A549 treated with AZD9567 at 1 μM for 4 hours (cell line): ENCODE results near the gene SUPT6H. TPM values are rescaled to one million over a fixed set of nuclear protein-coding genes. Genes with fewer than 3 reads are reported as not detected.

Source experiments
- total RNA-seq: library from RNA; stranded (reverse); fragments of 200-300 nt; extraction: Qiagen RNA extraction; gene quantifications from 5 replicates; pipeline ENCODE4 v1.2.3, GENCODE V29; 2022; ENCODE audit not compliant: insufficient read depth

The SUPT6H gene
- total RNA-seq = 66.6 to 77.0 TPM (median 73.8 TPM) in 5 replicates

DNA sequence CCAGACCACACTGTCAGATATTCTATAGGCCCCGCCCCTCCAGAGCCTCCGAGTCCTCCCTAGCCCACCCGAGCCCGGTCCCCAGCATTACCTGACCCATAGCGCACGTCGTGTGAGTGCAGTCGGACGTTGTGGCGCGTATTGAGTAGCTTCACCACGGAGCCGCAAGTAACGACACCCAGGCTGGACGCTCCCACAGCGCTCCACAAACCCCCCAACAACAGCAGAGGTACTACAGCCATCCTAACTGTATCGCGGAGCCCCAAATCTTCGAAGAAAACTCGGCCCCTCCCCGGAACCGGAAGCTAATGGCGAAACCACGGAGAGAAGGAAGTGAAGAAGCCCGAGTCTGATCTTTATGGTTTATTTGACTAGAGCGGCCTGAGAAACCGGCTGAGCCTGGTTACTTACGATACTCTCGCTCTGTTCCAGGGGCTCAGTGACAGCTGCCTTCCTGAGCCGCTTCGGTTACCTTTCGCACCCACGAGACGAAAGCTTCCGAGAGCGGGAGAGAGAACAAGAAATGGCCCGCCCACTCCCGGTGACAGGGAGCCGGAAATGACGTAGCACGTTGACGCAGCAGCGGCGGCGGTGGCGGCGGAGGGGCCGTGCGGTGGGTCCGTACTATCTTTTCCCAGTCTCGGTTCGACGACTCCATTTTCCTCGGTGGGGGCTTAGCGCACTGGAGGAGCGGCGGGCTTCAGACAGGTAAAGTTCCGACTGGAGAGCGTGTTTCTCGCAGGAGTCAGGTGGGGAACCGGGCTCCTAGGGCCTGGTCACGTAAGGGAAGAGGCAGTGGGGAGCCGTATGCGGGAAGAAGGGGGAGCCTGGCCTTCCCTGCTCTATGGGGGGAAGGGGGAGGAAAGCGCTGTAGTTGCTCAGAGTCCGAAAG, at the start of gene SUPT6H, which contains the start of gene SDF2:
Gene SUPT6H, plus strand, starts transcription at position 571 of the 892 bp plus-strand sequence. CDS start 11,197 bp downstream, outside the sequence.
Gene SDF2, minus strand, starts transcription at position 272 of the 892 bp plus-strand sequence. Its CDS starts 30 bp downstream, at position 242.

GRCh38 chr17:28613931-28614381, 48.0 kb upstream of the SUPT6H start, which contains the start of gene RSKR:
RSKR (minus strand) TSS chr17:28614185; CDS start chr17:28614161, 24 bp downstream.

DNA sequence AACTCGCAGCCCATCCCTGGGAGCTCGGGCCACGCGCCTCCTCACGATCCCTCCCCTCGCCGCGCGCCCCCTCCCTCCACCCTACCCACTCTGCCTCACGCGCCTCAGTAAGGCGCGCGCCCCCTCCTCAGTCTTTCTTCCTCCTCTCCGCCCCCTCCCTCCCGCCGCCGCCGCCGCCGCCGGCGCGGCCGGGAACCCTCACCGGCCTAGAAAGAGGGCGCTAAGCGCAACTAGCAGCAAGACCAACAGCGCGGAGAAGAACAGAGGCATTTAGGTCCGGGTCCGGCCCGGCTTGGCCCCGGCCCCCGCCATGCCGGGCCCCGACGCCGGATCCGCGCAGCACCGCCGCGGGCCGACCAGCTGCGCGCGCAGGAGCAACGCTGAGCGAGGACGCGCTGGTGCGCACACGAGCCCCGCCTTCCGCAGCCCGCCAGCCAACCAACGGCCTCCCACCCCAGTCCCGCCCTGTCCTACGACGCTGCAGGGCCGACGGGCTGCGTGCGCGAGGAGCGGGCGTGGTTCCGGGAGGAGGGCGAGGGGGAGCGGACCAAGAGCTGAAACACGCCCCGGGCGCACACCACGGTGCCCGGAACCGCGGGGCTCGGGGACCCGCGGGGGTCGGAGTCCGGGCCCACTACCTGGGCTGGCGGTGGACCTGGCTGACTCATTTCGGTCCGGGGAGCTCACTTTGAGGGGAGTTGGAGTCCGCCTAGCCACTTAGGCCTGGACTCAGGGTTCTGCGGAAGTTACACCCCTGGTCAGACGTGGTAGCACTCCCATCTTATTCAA, 17.0 kb upstream of the SUPT6H start, which contains the start of gene BLTP2:
Gene BLTP2, minus strand, starts transcription at position 372 of the 789 bp plus-strand sequence. Its CDS starts 102 bp downstream, at position 270.

DNA sequence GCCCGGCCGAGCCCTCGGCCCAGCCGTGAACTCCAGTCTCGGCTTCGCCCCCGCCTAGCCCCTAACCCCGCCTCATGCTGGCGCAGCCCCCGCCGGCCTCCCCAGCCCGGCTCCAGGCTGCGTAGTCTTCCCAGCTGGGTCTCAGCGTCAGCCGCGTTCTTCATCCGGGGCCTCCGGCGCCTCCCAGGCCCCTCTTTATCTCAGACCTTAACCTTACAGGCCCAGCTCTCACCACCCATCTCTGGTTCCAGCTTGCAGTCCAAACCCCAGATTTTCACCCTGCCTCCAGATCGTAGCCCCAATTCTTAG, 49.7 kb downstream of the SUPT6H start, which contains the start of gene PROCA1:
Gene PROCA1, minus strand, starts transcription at position 166 of the 309 bp plus-strand sequence. CDS start 228 bp downstream, outside the sequence.

DNA sequence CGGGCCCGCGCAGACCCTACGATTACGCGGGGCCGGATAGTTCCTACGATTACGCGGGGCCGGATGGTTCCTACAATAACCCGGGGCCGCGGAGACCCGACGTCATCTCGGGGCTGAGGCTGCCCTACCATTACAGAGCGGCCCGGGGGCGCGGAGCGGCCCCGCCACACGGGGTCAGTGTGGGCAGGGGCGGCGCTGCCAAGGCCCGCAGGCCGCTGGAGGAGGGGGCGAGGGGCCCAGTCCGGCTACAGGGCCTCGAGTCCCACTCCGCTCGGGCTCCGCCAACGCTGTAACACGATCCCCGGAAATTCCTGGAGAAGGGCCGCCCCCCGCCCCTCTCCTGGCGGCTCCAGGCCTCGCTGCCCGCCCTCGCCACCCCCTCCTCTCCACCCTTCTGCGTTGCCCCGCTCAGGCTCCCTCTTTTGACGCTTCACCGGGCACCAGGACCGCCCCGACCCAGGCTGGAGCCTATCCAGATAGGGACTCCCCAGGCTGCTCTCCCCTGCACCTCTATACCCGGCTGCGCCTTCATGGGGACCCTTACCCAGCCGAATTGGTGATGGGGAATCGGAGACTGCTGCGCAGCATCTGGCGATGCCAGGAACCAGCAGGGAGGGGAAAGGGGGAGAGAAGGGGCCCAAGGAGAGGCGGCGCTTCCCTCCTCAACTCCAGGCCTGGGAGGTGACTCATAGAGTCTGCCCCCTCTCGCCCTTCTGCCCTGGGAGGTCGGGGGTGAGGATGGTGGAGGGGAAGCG, 55.8 kb downstream of the SUPT6H start, which contains the start of gene RAB34:
Gene RAB34, minus strand, starts transcription at position 291 of the 755 bp plus-strand sequence. CDS start 602 bp downstream, outside the sequence.

GRCh38 chr17:28726226-28726626, 64.2 kb downstream of the SUPT6H start, which contains the start of gene TLCD1:
TLCD1 (minus strand) TSS chr17:28726233; CDS start chr17:28726097, 136 bp downstream.

DNA sequence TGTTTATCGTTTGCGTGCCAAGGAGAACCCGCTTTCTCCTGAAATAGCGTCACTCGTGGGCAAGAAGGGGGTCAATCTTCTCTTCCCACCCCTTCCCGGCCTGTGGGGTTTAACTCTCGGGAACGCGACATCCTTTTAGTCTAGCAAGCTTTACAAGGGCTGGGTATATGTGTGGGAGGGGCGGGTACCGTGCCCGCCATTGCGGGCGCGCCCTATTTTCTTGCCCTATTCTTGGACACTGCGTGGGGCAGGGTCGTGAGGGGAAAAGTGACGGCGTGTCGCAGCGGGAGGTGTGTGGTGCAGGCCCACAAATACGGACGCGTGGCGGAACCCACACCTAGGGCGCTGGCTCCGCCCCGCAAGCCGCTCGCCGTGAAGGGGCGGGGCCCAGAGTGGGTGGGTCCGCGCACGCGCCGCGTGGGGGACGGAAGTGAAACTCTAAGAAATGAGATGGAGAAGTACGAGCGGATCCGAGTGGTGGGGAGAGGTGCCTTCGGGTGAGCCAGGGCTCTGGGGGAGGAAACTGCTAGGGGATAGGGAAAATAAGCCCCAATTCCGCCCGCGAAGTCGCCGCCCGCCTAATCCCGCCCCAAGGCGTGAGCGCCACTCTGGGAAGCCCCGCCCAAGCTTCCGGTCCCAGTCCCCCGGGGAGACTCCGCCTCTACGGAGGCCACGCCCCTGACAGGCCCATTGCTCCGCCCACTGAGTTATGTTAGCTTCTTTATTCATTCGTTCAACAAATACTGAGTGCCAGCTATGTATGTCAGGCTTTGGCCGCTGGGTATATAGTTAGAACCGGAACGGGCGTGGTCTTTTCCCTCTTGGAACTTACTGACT, 66.6 kb downstream of the SUPT6H start, which contains the start of gene NEK8:
Gene NEK8, plus strand, starts transcription at position 425 of the 837 bp plus-strand sequence. Its CDS starts 26 bp downstream, at position 451.

GRCh38 chr17:28743243-28744103, 81.5 kb downstream of the SUPT6H start, which contains the start of gene TRAF4:
TRAF4 (plus strand) TSS chr17:28744011; CDS start chr17:28744113, 102 bp downstream.

Other genes with a start within 250 kb of the SUPT6H start
- gene SLC13A2, start 188.6 kb upstream of the SUPT6H start, total RNA-seq = 0.05 to 0.14 TPM (median 0.09 TPM) in 4 of 5 replicates, not detected in the other
- 0.03 TPM in 1 of 5 replicates, not detected in the others for gene FOXN1, start 155.9 kb upstream of the SUPT6H start, total RNA-seq
- gene UNC119, start 109.6 kb upstream of the SUPT6H start, total RNA-seq = 27.2 to 39.1 TPM (median 33.2 TPM) in 5 replicates
- 46.8 to 62.9 TPM (median 60.3 TPM) in 5 replicates for gene PIGS, start 90.7 kb upstream of the SUPT6H start, total RNA-seq
- 2.1 to 2.7 TPM (median 2.5 TPM) in 5 replicates for gene ALDOC, start 85.3 kb upstream of the SUPT6H start, total RNA-seq
- gene SPAG5, start 63.2 kb upstream of the SUPT6H start, total RNA-seq = 69.9 to 80.7 TPM (median 71.9 TPM) in 5 replicates
- 1.1 to 4.9 TPM (median 4.1 TPM) in 5 replicates for gene RSKR, start 48.0 kb upstream of the SUPT6H start, total RNA-seq
- 46.5 to 62.0 TPM (median 59.7 TPM) in 5 replicates for gene BLTP2, start 17.0 kb upstream of the SUPT6H start, total RNA-seq
- 83.7 to 94.3 TPM (median 89.3 TPM) in 5 replicates for gene SDF2, start 299 bp upstream of the SUPT6H start, total RNA-seq
- gene PROCA1, start 49.7 kb downstream of the SUPT6H start, total RNA-seq = 1.2 to 1.7 TPM (median 1.5 TPM) in 4 of 5 replicates, not detected in the other
- 212 to 240 TPM (median 228 TPM) in 5 replicates for gene RAB34, start 55.7 kb downstream of the SUPT6H start, total RNA-seq
- gene RPL23A, start 57.8 kb downstream of the SUPT6H start, total RNA-seq = 2,109 to 2,400 TPM (median 2,196 TPM) in 5 replicates
- gene TLCD1, start 64.0 kb downstream of the SUPT6H start, total RNA-seq = 23.6 to 50.7 TPM (median 44.7 TPM) in 5 replicates
- gene NEK8, start 66.6 kb downstream of the SUPT6H start, total RNA-seq = 4.0 to 4.9 TPM (median 4.6 TPM) in 5 replicates
- gene TRAF4, start 81.8 kb downstream of the SUPT6H start, total RNA-seq = 40.7 to 94.4 TPM (median 89.2 TPM) in 5 replicates
- gene FAM222B, start 180.6 kb downstream of the SUPT6H start, total RNA-seq = 33.2 to 37.0 TPM (median 33.6 TPM) in 5 replicates
- gene ERAL1, start 192.8 kb downstream of the SUPT6H start, total RNA-seq = 81.5 to 89.7 TPM (median 85.7 TPM) in 5 replicates
- gene FLOT2, start 235.5 kb downstream of the SUPT6H start, total RNA-seq = 79.9 to 87.3 TPM (median 83.6 TPM) in 5 replicates
- 6.2 to 6.8 TPM (median 6.3 TPM) in 4 of 5 replicates, not detected in the other for gene DHRS13, start 240.9 kb downstream of the SUPT6H start, total RNA-seq